ENCODE data around the gene IFITM10. TPM values are rescaled to one million over a fixed set of nuclear protein-coding genes. Genes with fewer than 3 reads are reported as not detected.
A peak's percentile ranks its signal among the peaks of the same experiment; 100 is the strongest.

IFITM10 gene
- total RNA-seq, 1 donor from 2014 or later: 4.9 TPM

DNA sequence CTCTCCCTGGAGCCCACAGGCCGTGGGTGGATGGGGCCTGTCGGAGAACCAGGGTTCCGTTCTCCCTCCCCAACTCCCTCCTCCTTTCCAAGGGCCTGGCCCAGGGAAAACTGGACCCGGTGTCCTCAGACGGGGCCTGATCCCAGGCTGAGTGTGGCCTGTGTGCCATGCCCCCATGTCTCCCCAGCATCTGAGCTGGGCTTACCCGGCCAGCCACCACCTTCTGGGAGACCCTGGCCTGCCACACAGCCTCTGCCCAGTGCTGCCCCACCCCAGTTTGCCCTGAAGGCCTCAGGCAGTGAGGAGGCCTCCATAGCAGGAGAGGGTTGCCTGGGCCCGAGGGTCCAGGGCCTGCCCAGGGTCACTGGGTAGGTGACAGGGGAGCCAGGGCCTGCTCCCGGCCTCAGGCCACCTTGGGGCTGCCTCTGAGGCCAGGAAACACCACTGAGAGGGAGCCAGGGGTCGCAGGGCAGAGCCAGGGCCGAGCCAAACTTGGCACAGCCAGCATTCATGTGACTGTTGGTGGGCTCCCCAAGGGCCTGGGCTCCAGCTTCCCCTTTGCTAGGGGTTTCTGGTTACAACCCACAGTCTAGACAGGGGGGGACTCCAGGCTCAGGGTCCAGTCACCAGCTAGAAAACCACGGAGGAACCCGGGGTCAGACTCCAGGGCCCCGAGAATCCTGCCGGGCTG lies 590 bp upstream of the IFITM10 start:
- Histone ChIP-seq H3K4me1 (peaks cover 63% of the 10 kb centered on the region), H3K9me3 (no peaks in the 10 kb centered on the region), H3K27ac (peak overlapping the region; percentile 72), H3K27me3 (no peaks in the 10 kb centered on the region), H3K4me3 (no peak overlapping the region), H3K36me3 (peaks cover 0 to 33% of the 10 kb centered on the region in 2 donors)
- intact Hi-C loops (cut with DNase I): no loop called here
- DNase-seq (ENCODE audit: extremely low spot score in 2 of 2): no peak
- TF ChIP-seq, protein P1, sequence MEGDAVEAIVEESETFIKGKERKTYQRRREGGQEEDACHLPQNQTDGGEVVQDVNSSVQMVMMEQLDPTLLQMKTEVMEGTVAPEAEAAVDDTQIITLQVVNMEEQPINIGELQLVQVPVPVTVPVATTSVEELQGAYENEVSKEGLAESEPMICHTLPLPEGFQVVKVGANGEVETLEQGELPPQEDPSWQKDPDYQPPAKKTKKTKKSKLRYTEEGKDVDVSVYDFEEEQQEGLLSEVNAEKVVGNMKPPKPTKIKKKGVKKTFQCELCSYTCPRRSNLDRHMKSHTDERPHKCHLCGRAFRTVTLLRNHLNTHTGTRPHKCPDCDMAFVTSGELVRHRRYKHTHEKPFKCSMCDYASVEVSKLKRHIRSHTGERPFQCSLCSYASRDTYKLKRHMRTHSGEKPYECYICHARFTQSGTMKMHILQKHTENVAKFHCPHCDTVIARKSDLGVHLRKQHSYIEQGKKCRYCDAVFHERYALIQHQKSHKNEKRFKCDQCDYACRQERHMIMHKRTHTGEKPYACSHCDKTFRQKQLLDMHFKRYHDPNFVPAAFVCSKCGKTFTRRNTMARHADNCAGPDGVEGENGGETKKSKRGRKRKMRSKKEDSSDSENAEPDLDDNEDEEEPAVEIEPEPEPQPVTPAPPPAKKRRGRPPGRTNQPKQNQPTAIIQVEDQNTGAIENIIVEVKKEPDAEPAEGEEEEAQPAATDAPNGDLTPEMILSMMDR (IDR thresholded peaks at IDR 0.05): no peak
- peak in 1 of 2 donors; percentile 14 for TF ChIP-seq POLR2AphosphoS5 (IDR thresholded peaks at IDR 0.05; ENCODE audit: insufficient read depth in 1 of 2, low read depth in 1 of 2)
- no peak for TF ChIP-seq POLR2A (IDR thresholded peaks at IDR 0.05)

DNA sequence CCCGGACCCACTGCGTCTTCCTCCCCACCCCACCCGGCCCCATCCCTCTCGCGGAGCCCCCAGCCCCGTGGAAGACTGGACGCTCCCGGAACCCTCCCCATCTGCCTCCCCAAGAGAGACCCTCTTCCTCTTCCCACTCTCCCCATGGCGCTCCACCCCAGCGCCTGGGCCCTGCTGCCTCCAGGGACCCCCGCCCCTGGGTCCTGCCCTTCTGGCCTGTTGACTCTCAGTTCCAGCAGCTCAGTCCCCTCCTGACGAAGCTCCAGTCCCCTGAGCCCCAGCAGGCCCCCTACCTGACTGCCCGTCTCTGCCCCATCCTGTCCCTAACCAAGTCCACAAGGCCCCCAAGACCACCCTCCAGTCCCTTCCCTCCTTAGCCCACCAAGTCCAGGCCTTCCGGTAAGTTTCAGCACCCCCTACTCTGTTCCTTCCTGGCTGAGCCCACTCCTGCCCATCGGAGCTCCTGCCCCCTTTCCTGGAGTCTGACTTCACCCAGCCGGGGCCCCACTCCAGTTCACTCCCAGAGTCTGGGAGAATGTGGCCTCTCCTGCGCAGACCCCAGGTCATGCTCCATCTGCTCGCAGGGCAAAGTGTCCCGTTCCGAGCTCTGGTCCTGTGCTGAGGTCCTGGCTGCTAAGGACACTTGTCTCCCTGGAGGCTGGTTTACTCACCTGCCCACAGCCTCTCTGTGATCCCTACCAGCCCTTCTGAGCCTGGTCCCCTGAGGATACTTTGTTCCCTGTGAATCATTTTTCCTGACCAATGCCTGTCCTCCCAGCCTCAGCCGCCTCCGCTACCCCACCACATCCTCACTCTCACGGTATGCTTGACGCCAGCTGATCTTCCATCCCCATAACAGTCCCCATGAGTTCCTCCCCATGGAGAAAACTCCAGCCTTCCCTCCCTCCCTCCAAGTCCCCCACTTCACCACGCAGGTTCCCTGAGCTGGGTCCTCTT lies 722 bp downstream of the IFITM10 start:
- Histone ChIP-seq H3K9me3 (no peaks in the 10 kb centered on the region), H3K27ac (peak overlapping the region; percentile 72), H3K36me3 (peaks cover 0 to 21% of the 10 kb centered on the region in 2 donors), H3K4me3 (peak overlapping the region; percentile 37 to 47), H3K27me3 (no peaks in the 10 kb centered on the region), H3K4me1 (peaks cover 50% of the 10 kb centered on the region)
- intact Hi-C loops (cut with DNase I): no loop called here
- no peak for TF ChIP-seq POLR2A (IDR thresholded peaks at IDR 0.05)
- no peak for TF ChIP-seq POLR2AphosphoS5 (IDR thresholded peaks at IDR 0.05; ENCODE audit: insufficient read depth in 1 of 2, low read depth in 1 of 2)
- TF ChIP-seq, protein P1 (IDR thresholded peaks at IDR 0.05): no peak
- no peak for DNase-seq (ENCODE audit: extremely low spot score in 2 of 2)

DNA sequence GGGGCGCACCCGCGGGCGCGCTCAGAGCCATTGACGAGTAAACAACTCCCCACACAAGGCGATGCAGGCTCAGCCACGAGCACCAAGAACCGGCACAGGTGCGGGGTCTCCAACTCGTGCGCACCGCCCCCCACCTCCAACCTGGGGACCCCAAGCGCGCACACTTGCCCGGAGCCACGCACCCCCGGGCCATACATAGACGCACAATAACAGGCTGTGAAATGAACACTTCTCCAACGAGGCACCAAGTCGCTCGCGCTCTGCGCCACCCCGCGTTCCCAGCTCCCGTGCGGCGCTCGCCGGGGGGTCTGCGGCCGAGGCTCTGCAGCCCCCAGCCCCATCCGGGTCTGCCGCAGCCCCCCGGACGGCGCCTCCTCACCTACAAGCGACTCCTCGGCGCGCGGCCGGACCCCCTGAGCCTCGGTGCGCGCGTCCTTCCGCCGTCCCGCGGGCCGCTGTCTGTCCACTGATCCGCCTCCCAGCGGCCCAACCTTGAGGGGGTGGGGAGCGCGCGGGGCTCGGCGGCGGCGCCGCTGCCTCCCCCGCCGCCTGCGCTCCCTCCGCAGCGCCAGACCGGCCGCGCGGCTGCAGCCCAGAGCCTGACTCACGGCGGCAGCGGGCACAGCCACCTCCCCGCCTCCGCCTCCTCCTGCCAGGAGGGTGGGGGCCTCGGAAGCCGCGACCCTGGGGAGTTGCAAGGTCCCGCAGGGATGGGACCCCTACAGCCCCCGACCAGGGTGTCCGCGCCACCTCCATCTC lies 1.6 kb downstream of the IFITM10 start:
- no peak for DNase-seq (ENCODE audit: extremely low spot score in 2 of 2)
- TF ChIP-seq POLR2A (IDR thresholded peaks at IDR 0.05): no peak
- TF ChIP-seq, protein P1 (IDR thresholded peaks at IDR 0.05): no peak
- TF ChIP-seq POLR2AphosphoS5 (IDR thresholded peaks at IDR 0.05; ENCODE audit: insufficient read depth in 1 of 2, low read depth in 1 of 2): no peak
- peaks cover 50% of the 10 kb centered on the region for H3K4me1 ChIP-seq
- intact Hi-C loops (cut with DNase I): no loop called here
- H3K36me3 ChIP-seq: peaks cover 0 to 14% of the 10 kb centered on the region in 2 donors
- no peaks in the 10 kb centered on the region for H3K9me3 ChIP-seq
- peak overlapping the region; percentile 37 to 47 for H3K4me3 ChIP-seq
- peak overlapping the region; percentile 72 for H3K27ac ChIP-seq
- H3K27me3 ChIP-seq: no peaks in the 10 kb centered on the region

DNA sequence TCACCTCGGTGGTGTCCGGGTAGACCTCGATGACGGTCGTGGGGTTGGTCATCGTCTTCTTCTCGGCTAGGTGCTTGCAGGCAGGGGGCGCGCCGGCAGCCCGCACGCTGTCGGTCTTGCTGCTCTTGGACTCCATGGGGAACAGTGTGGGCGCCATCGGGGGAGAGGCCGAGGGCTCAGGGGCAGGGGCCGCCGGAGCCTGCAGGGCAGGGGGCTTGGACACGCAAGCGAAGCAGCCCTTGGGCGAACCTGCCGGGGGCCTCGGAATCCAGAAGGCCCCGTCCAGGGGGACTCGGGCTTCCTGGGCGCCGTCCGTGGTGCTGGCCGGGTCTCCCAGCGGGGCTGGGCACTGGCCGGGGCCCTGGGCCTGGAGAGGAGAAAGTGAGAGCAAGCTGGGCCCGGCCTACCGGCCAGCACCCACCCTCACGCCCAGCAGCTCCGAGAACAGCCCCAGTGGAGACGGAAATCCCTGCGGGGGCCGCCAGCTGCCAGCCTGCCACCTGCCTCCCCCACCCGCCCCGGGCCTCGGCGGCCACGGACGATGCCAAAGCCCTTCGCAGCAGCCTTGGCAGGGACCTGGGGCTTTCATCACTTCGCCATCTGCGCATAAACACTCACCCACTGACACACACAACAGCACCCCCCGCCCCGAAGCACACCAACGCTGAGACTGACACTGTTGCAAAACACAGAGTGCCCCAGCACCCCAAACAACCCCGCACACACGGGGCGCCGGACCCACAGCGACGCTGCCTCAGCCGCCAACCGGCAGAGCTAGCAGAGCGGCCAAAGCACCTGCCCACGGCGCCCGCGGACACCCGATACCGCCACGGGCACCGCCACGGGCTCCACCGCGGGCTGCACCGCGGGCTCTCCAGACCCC lies 2.4 kb downstream of the IFITM10 start:
- Histone ChIP-seq H3K36me3 (peaks cover 0 to 6% of the 10 kb centered on the region in 2 donors), H3K27ac (peak overlapping the region; percentile 72), H3K4me1 (peaks cover 50% of the 10 kb centered on the region), H3K9me3 (no peaks in the 10 kb centered on the region), H3K4me3 (peak overlapping the region; percentile 37 to 47), H3K27me3 (no peaks in the 10 kb centered on the region)
- no peak for DNase-seq (ENCODE audit: extremely low spot score in 2 of 2)
- TF ChIP-seq, protein P1 (IDR thresholded peaks at IDR 0.05): no peak
- TF ChIP-seq POLR2A (IDR thresholded peaks at IDR 0.05) (no peak), POLR2AphosphoS5 (IDR thresholded peaks at IDR 0.05; ENCODE audit: insufficient read depth in 1 of 2, low read depth in 1 of 2) (no peak)
- intact Hi-C loops (cut with DNase I): no loop called here
